ENCODE results near the gene RNF144B. TPM values are rescaled to one million over a fixed set of nuclear protein-coding genes. Genes with fewer than 3 reads are reported as not detected.

RNF144B gene
- total and polyA plus RNA-seq, 2 experiments from 2014 or later = 4.2 to 9.0 TPM

DNA sequence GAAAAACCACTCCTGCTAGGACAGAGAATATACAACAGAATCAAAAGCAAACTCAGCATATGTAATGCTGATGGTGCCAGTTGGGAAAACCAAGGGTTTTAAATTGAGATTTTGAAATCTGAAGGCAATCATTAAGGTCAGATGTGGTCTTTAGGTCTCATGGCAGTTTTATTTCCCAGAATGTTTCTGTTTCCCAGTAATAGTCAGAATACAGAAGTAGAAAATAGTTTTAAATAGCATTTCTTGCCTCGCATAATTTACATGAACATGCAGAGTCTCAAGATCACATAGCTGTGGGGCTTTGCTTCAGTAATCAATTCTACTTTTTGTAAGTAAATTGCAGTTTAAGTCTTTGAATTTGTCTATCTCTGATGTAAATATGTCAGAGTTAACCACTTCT is 58.1 kb downstream of the RNF144B start:
- Mint-ChIP-seq H3K27ac (no peak overlapping the region), H3K36me3 (ENCODE audit: low read depth) (no peaks in the 10 kb centered on the region), H3K9me3 (no peaks in the 10 kb centered on the region), H3K27me3 (ENCODE audit: insufficient read depth, low read depth, poor library complexity) (peaks cover 2% of the 10 kb centered on the region), H3K4me3 (no peak overlapping the region), H3K4me1 (no peaks in the 10 kb centered on the region)
- H3K79me2 ChIP-seq (replicated peaks; ENCODE audit: insufficient read depth) = no peaks in the 10 kb centered on the region
- ATAC-seq = no peak
- H3K4me1 ChIP-seq (ENCODE audit: insufficient read depth) = no peaks in the 10 kb centered on the region
- H4K20me1 ChIP-seq (replicated peaks; ENCODE audit: insufficient read depth) = no peaks in the 10 kb centered on the region
- no peak for DNase-seq (ENCODE audit: low spot score)
- no peaks in the 10 kb centered on the region for H3K36me3 ChIP-seq (ENCODE audit: insufficient read depth)
- no peaks in the 10 kb centered on the region for H3K27me3 ChIP-seq (ENCODE audit: insufficient read depth)
- H3F3A ChIP-seq (replicated peaks; ENCODE audit: low read depth) = no peaks in the 10 kb centered on the region
- H3K27ac ChIP-seq (ENCODE audit: low read depth) = no peak overlapping the region
- H3K4me2 ChIP-seq = no peak overlapping the region
- no peaks in the 10 kb centered on the region for H3K9me2 ChIP-seq (ENCODE audit: insufficient read depth)
- no peak overlapping the region for H3K4me3 ChIP-seq
- no peak overlapping the region for H2AFZ ChIP-seq
- TF ChIP-seq ZNF331 (CRISPR knock-in tag; IDR thresholded peaks at IDR 0.05; ENCODE audit: low read depth) (no peak), CREB1 (CRISPR knock-in tag; IDR thresholded peaks at IDR 0.05; ENCODE audit: low read depth) (no peak), EZH2 (IDR thresholded peaks at IDR 0.05; ENCODE audit: low read depth, unreplicated experiment) (no peak), NANOG (IDR thresholded peaks at IDR 0.05; ENCODE audit: borderline replicate concordance) (no peak), ZNF114 (CRISPR knock-in tag; IDR thresholded peaks at IDR 0.05) (no peak), EZH2phosphoT487 (IDR thresholded peaks at IDR 0.05; ENCODE audit: unreplicated experiment) (no peak), STAT1 (IDR thresholded peaks at IDR 0.05; ENCODE audit: unreplicated experiment) (no peak)
- TF ChIP-seq, protein P1, sequence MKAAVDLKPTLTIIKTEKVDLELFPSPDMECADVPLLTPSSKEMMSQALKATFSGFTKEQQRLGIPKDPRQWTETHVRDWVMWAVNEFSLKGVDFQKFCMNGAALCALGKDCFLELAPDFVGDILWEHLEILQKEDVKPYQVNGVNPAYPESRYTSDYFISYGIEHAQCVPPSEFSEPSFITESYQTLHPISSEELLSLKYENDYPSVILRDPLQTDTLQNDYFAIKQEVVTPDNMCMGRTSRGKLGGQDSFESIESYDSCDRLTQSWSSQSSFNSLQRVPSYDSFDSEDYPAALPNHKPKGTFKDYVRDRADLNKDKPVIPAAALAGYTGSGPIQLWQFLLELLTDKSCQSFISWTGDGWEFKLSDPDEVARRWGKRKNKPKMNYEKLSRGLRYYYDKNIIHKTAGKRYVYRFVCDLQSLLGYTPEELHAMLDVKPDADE (IDR thresholded peaks at IDR 0.05) = no peak
- TF ChIP-seq, protein P2, sequence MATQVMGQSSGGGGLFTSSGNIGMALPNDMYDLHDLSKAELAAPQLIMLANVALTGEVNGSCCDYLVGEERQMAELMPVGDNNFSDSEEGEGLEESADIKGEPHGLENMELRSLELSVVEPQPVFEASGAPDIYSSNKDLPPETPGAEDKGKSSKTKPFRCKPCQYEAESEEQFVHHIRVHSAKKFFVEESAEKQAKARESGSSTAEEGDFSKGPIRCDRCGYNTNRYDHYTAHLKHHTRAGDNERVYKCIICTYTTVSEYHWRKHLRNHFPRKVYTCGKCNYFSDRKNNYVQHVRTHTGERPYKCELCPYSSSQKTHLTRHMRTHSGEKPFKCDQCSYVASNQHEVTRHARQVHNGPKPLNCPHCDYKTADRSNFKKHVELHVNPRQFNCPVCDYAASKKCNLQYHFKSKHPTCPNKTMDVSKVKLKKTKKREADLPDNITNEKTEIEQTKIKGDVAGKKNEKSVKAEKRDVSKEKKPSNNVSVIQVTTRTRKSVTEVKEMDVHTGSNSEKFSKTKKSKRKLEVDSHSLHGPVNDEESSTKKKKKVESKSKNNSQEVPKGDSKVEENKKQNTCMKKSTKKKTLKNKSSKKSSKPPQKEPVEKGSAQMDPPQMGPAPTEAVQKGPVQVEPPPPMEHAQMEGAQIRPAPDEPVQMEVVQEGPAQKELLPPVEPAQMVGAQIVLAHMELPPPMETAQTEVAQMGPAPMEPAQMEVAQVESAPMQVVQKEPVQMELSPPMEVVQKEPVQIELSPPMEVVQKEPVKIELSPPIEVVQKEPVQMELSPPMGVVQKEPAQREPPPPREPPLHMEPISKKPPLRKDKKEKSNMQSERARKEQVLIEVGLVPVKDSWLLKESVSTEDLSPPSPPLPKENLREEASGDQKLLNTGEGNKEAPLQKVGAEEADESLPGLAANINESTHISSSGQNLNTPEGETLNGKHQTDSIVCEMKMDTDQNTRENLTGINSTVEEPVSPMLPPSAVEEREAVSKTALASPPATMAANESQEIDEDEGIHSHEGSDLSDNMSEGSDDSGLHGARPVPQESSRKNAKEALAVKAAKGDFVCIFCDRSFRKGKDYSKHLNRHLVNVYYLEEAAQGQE (IDR thresholded peaks at IDR 0.05; ENCODE audit: unreplicated experiment) = no peak
- TF ChIP-seq, protein P3, sequence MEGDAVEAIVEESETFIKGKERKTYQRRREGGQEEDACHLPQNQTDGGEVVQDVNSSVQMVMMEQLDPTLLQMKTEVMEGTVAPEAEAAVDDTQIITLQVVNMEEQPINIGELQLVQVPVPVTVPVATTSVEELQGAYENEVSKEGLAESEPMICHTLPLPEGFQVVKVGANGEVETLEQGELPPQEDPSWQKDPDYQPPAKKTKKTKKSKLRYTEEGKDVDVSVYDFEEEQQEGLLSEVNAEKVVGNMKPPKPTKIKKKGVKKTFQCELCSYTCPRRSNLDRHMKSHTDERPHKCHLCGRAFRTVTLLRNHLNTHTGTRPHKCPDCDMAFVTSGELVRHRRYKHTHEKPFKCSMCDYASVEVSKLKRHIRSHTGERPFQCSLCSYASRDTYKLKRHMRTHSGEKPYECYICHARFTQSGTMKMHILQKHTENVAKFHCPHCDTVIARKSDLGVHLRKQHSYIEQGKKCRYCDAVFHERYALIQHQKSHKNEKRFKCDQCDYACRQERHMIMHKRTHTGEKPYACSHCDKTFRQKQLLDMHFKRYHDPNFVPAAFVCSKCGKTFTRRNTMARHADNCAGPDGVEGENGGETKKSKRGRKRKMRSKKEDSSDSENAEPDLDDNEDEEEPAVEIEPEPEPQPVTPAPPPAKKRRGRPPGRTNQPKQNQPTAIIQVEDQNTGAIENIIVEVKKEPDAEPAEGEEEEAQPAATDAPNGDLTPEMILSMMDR (conservative IDR thresholded peaks at IDR 0.05; ENCODE audit: low read depth in 2 of 2) = no peak

DNA sequence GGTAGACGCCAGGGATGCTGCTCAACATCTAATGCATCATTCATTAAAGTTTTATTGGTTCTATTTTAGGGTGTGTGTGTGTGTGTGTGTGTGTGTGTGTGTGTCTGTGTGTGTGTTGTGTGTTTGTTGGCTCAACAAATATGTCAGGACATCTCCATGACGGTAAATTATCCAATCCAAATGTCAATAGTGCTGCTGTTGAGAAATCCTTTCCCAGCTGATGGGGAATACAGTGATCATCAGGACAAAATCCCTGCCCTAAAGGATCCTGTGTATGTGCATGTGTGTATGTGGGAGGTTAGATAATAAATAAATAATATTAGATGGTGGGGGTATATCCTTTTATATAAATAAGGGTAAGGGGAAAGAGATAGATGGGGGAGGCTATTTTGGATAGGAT is 59.6 kb downstream of the RNF144B start:
- Histone ChIP-seq H3K4me2 (no peak overlapping the region), H4K20me1 (replicated peaks; ENCODE audit: insufficient read depth) (no peaks in the 10 kb centered on the region), H3K27me3 (ENCODE audit: insufficient read depth) (no peaks in the 10 kb centered on the region), H3K4me3 (no peak overlapping the region), H3F3A (replicated peaks; ENCODE audit: low read depth) (no peaks in the 10 kb centered on the region), H3K4me1 (ENCODE audit: insufficient read depth) (no peaks in the 10 kb centered on the region), H3K36me3 (ENCODE audit: insufficient read depth) (no peaks in the 10 kb centered on the region), H3K9me2 (ENCODE audit: insufficient read depth) (no peaks in the 10 kb centered on the region), H3K27ac (ENCODE audit: low read depth) (no peak overlapping the region), H2AFZ (no peak overlapping the region), H3K79me2 (replicated peaks; ENCODE audit: insufficient read depth) (no peaks in the 10 kb centered on the region)
- no peaks in the 10 kb centered on the region for H3K4me1 Mint-ChIP-seq
- no peaks in the 10 kb centered on the region for H3K9me3 Mint-ChIP-seq
- DNase-seq (ENCODE audit: low spot score) (no peak), ATAC-seq (no peak)
- H3K36me3 Mint-ChIP-seq (ENCODE audit: low read depth) = no peaks in the 10 kb centered on the region
- H3K27me3 Mint-ChIP-seq (ENCODE audit: insufficient read depth, low read depth, poor library complexity) = peaks cover 2% of the 10 kb centered on the region
- H3K27ac Mint-ChIP-seq = no peak overlapping the region
- no peak overlapping the region for H3K4me3 Mint-ChIP-seq
- TF ChIP-seq, protein P1 (IDR thresholded peaks at IDR 0.05) = no peak
- no peak for TF ChIP-seq STAT1 (IDR thresholded peaks at IDR 0.05; ENCODE audit: unreplicated experiment)
- no peak for TF ChIP-seq POLR2AphosphoS5 (IDR thresholded peaks at IDR 0.05; ENCODE audit: low read depth)
- TF ChIP-seq, protein P3 (conservative IDR thresholded peaks at IDR 0.05; ENCODE audit: low read depth in 2 of 2) = no peak
